Activated CD4-positive, alpha-beta memory T cell treated with anti-CD3 and anti-CD28 coated beads, Interleukin-2, amount 10 ng/mL, durations not matched to agents 7 days and 5 days (primary cell): ENCODE data around the gene NUTM2D. TPM values are rescaled to one million over a fixed set of nuclear protein-coding genes. Genes with fewer than 3 reads are reported as not detected.
A peak's percentile ranks its signal among the peaks of the same experiment; 100 is the strongest.
"Not testable (repeated sequence)": the region's sequence is repeated elsewhere in the genome, so short reads cannot be mapped to it uniquely, and the experiment has no call there.

ENCODE experiments used
- CTCF ChIA-PET: fragments of 350-600 bp; sonication (Branson Sonifier 250); formaldehyde crosslinking; loops from one replicate; lab custom pipeline; 2021; ENCODE audit warnings: antibody characterized with exemption, inconsistent platforms; lab: Charles Lee
- POLR2A ChIA-PET: fragments of 350-600 bp; sonication (Branson Sonifier 250); formaldehyde crosslinking; loops from one replicate; lab custom pipeline; 2021; ENCODE audit warnings: antibody characterized with exemption; lab: Charles Lee
- DNase-seq: peaks from one replicate; pipeline ENCODE4 v3.0.0-alpha.2; 2020
- H3K27ac Mint-ChIP-seq: one replicate; pipeline ENCODE4 v1.8.0; 2021; ENCODE audit warnings: mild to moderate bottlenecking, mixed read lengths
- H3K27me3 Mint-ChIP-seq: one replicate; pipeline ENCODE4 v1.8.0; 2021; ENCODE audit warnings: mixed read lengths
- H3K36me3 Mint-ChIP-seq: one replicate; pipeline ENCODE4 v1.8.0; 2021; ENCODE audit warnings: low read depth, mixed read lengths
- H3K4me1 Mint-ChIP-seq: one replicate; pipeline ENCODE4 v1.8.0; 2021; ENCODE audit warnings: mixed read lengths
- H3K4me3 Mint-ChIP-seq: one replicate; pipeline ENCODE4 v1.8.0; 2021; ENCODE audit warnings: mild to moderate bottlenecking, mixed read lengths
- H3K9me3 Mint-ChIP-seq: one replicate; pipeline ENCODE4 v1.8.0; 2021; ENCODE audit warnings: mixed read lengths
- total RNA-seq, 2 experiments: library from RNA; stranded (reverse); gene quantifications; one replicate each; pipeline ENCODE4 v1.2.3, GENCODE V29; 2021

The NUTM2D gene
- total RNA-seq, 2 experiments from 2014 or later = 2.5 to 3.0 TPM

DNA sequence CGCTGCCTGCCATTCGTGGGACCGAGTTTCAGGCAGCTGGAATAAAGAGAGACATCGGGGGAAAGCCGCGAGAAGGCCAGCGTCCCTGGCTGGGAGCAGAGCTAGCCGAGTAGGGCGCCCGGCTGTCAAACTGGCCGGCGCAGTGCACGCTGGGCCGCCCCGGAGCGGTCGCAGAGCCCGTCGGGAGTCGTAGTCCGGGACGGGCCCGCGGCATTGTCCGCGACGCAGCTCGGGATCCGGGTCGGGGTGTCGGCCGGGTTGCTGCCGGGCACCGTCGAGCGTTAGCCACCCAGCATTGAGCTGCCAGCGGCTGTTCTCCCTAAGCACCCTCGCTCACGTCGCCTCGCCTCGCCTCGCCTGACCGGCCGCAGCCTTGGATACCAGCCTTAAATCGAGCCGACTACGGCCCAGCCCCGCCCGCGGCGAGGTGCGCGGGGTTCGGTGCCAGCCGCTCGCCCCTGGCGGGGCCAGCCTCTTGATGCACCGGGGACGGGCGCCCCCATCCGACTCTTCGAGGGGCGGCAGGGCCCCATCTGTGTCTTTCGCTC lies 14.8 kb upstream of the NUTM2D start:
- peaks cover 19% of the 10 kb centered on the region for H3K4me1 Mint-ChIP-seq
- H3K36me3 Mint-ChIP-seq, H3K27me3 Mint-ChIP-seq, CTCF ChIA-PET, H3K9me3 Mint-ChIP-seq, POLR2A ChIA-PET: not testable (repeated sequence)
- peak overlapping the region; percentile 80 for H3K27ac Mint-ChIP-seq
- DNase-seq = peak; percentile 85
- peak overlapping the region; percentile 74 for H3K4me3 Mint-ChIP-seq

- DNase-seq, CTCF ChIA-PET, H3K27ac Mint-ChIP-seq, H3K27me3 Mint-ChIP-seq, H3K4me3 Mint-ChIP-seq, POLR2A ChIA-PET, H3K9me3 Mint-ChIP-seq, H3K4me1 Mint-ChIP-seq, H3K36me3 Mint-ChIP-seq: not testable (repeated sequence)
Measured at GRCh38 chr10:87345743-87346142, 11.8 kb upstream of the NUTM2D start.

GRCh38 chr10:87350161-87350560 lies 7.4 kb upstream of the NUTM2D start:
- H3K9me3 Mint-ChIP-seq, CTCF ChIA-PET, H3K27me3 Mint-ChIP-seq, H3K36me3 Mint-ChIP-seq, H3K4me1 Mint-ChIP-seq, H3K4me3 Mint-ChIP-seq, POLR2A ChIA-PET, DNase-seq, H3K27ac Mint-ChIP-seq: not testable (repeated sequence)

DNA sequence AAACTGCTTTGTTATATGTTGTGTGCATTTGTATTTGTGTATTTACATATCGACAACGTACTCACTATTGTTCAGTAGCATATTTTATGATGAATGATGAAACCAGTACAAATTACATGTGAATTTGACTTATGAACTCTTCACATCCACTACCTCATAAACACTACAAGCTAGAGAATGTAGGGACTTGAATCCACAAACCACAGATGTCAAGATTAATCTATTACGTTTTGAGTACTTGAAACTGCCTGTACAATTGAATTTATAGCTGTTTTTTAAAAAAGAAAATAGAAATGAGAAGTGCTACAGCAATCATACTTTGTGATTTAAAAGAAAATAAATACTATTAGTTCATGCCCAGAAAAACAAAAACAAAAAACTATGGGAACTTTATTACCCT lies 4.7 kb upstream of the NUTM2D start:
- H3K27ac Mint-ChIP-seq, CTCF ChIA-PET, POLR2A ChIA-PET, H3K4me1 Mint-ChIP-seq, DNase-seq, H3K4me3 Mint-ChIP-seq, H3K9me3 Mint-ChIP-seq, H3K36me3 Mint-ChIP-seq, H3K27me3 Mint-ChIP-seq: not testable (repeated sequence)

GRCh38 chr10:87355110-87355509 lies 2.4 kb upstream of the NUTM2D start:
- H3K27me3 Mint-ChIP-seq, H3K9me3 Mint-ChIP-seq, H3K4me1 Mint-ChIP-seq, DNase-seq, H3K4me3 Mint-ChIP-seq, H3K36me3 Mint-ChIP-seq, H3K27ac Mint-ChIP-seq, POLR2A ChIA-PET, CTCF ChIA-PET: not testable (repeated sequence)

DNA sequence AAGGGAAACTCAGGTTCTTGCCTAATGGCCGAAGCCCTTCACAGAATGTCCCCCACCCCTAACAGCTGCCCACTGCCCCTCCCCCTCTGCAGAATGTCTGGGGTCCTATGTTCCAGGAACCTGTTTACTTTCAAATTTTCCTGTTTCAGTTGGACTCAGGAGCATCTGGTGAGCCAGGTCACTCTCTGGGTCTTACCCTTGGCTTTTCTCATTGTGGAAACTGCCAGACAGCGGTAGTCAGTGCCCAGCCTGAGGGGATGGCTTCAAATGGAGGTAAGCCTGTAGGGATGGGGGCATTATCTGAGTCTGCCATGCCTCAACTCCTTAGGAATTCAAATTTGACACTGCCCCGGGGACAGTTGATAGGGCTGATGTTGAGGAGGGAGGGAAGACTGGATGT lies 615 bp downstream of the NUTM2D start:
- POLR2A ChIA-PET, H3K9me3 Mint-ChIP-seq, H3K27ac Mint-ChIP-seq, CTCF ChIA-PET, H3K27me3 Mint-ChIP-seq, DNase-seq, H3K4me3 Mint-ChIP-seq, H3K36me3 Mint-ChIP-seq, H3K4me1 Mint-ChIP-seq: not testable (repeated sequence)

- H3K27me3 Mint-ChIP-seq, H3K36me3 Mint-ChIP-seq, H3K27ac Mint-ChIP-seq, H3K9me3 Mint-ChIP-seq, CTCF ChIA-PET, DNase-seq, H3K4me1 Mint-ChIP-seq, H3K4me3 Mint-ChIP-seq, POLR2A ChIA-PET: not testable (repeated sequence)
Measured at GRCh38 chr10:87369514-87370112, 12.1 kb downstream of the NUTM2D start.

DNA sequence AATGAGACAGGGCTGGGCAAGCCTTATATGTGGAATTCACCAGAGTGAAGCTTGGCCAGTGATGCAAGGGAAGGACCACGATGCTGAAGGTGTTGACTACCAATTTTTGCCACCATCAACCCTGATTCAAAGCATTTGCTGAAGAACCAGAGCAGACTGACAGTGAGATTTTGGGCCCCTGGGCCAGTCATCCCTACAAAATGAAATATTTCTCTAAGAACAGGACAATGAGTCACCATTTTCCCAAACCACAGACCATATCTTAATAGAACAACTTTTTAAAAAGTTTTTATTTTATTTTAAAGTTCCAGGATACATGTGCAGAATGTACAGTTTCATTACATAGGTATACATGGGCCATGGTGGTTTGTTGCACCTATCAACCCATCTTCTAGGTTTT lies 16.5 kb downstream of the NUTM2D start:
- H3K4me3 Mint-ChIP-seq, H3K36me3 Mint-ChIP-seq, H3K4me1 Mint-ChIP-seq, H3K27me3 Mint-ChIP-seq, POLR2A ChIA-PET, H3K27ac Mint-ChIP-seq, H3K9me3 Mint-ChIP-seq, DNase-seq, CTCF ChIA-PET: not testable (repeated sequence)

DNA sequence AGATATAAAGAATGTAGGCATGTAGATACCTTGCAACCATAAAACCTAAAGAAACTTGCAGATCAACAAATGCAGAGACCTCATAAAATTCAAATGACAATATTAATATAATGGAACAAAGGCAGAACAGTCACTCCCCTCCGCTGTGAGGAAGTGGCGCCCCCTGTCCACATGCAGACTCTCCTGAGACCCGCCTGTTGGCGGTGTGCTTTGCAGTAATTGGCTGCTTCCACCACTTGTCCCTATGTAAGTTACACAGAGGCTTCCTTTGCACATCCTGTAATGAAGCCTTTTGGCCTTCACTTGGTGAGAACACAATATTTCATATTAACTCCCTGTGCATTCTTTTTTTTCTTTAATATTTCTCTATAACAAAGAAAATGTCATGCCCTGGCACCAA lies 21.6 kb downstream of the NUTM2D start:
- H3K27ac Mint-ChIP-seq, H3K4me1 Mint-ChIP-seq, H3K4me3 Mint-ChIP-seq, H3K36me3 Mint-ChIP-seq, H3K9me3 Mint-ChIP-seq, H3K27me3 Mint-ChIP-seq, DNase-seq, CTCF ChIA-PET, POLR2A ChIA-PET: not testable (repeated sequence)

- H3K4me1 Mint-ChIP-seq, H3K27ac Mint-ChIP-seq, H3K27me3 Mint-ChIP-seq, CTCF ChIA-PET, H3K4me3 Mint-ChIP-seq, H3K9me3 Mint-ChIP-seq, POLR2A ChIA-PET, H3K36me3 Mint-ChIP-seq, DNase-seq: not testable (repeated sequence)
Measured at GRCh38 chr10:87383149-87383857, 25.8 kb downstream of the NUTM2D start.

DNA sequence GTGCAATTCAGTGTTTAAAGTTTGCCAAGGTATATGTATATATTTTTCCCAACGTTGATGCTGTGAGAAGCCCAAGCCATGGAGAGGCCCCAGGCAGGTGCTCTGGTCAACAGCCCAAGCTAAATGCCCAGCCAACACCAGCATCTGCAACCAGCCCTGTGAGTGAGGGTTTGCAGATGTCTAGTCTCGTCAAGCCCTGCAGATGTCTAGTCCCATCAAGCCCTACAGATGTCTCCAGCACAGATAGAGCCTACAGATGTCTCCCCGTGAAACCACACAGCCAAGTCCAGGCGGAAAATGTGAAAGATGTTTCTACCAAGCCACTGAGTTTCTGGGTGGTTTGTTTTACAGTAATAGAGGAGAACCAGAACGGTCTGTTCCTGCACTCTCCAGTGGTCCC lies 26.7 kb downstream of the NUTM2D start:
- H3K4me1 Mint-ChIP-seq, H3K27me3 Mint-ChIP-seq, H3K4me3 Mint-ChIP-seq, H3K9me3 Mint-ChIP-seq, H3K27ac Mint-ChIP-seq, H3K36me3 Mint-ChIP-seq, POLR2A ChIA-PET, CTCF ChIA-PET, DNase-seq: not testable (repeated sequence)

DNA sequence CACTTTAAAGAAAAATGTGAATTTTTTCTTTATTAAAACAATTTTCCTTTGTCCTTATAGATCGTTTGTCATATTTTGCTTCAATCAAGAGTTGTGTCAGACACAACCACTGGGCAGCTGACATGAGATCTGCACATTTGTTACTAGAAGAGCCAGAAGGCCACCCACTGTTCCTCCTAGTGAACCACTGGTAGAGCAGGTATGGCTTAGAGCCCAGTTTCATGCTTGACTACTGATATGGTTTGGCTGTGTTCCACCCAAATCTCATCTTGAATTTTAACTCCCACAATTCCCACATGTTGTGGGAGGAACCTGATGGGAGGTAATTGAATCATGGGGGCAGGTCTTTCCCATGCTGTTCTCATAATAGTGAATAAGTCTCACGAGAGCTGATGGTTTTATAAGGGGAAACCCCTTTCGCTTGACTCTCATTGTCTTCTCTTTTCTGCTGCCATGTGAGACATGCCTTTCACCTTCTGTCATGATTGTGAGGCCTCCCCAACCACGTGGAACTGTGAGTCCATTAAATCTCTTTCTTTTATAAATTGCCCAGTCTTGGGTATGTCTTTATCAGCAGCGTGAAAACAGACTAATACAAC lies 28.3 kb downstream of the NUTM2D start:
- H3K9me3 Mint-ChIP-seq, CTCF ChIA-PET, H3K27me3 Mint-ChIP-seq, POLR2A ChIA-PET, DNase-seq, H3K4me1 Mint-ChIP-seq, H3K36me3 Mint-ChIP-seq, H3K27ac Mint-ChIP-seq, H3K4me3 Mint-ChIP-seq: not testable (repeated sequence)

DNA sequence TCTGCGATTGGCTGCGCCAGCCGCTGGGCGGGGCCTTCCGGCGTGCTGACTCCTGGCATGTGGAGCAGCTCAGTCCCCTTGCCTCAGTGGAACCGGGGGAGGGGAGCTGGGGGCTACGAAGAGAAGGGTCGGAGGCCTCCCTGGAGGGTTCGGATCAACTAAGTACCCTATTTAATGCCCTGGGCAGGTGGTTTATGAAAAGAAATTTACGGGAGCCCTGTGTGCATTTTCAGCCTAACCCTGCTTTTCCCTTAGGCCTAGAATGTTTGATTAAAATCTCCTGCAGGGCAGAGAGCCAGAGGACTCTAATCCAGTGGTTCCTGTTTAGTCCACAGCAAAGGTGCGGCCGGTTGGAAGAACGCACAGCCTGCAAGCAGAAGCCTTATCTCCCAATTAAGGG lies 33.8 kb downstream of the NUTM2D start:
- H3K36me3 Mint-ChIP-seq, CTCF ChIA-PET, POLR2A ChIA-PET, H3K4me1 Mint-ChIP-seq, DNase-seq, H3K27ac Mint-ChIP-seq, H3K9me3 Mint-ChIP-seq, H3K27me3 Mint-ChIP-seq, H3K4me3 Mint-ChIP-seq: not testable (repeated sequence)

GRCh38 chr10:87396206-87396605 lies 38.7 kb downstream of the NUTM2D start:
- POLR2A ChIA-PET, H3K36me3 Mint-ChIP-seq, H3K4me3 Mint-ChIP-seq, H3K27ac Mint-ChIP-seq, DNase-seq, H3K27me3 Mint-ChIP-seq, H3K4me1 Mint-ChIP-seq, H3K9me3 Mint-ChIP-seq, CTCF ChIA-PET: not testable (repeated sequence)
